Cortex of kidney (tissue), 1 donor: ENCODE data around the gene DPH2.

ENCODE experiments used
- DNase-seq: peaks from one replicate; lab custom pipeline; 2025; lab: John Stamatoyannopoulos, UW

DPH2 gene

GRCh38 chr1:43945674-43946235 is 24.1 kb upstream of the DPH2 start:
- no peak for DNase-seq

- peak; percentile 93 for DNase-seq
Observed at GRCh38 chr1:43946236-43947060, 23.4 kb upstream of the DPH2 start, which contains the start of gene IPO13. Gene IPO13 (plus strand): TSS chr1:43946950. CDS start chr1:43947601, 651 bp downstream.

DNA sequence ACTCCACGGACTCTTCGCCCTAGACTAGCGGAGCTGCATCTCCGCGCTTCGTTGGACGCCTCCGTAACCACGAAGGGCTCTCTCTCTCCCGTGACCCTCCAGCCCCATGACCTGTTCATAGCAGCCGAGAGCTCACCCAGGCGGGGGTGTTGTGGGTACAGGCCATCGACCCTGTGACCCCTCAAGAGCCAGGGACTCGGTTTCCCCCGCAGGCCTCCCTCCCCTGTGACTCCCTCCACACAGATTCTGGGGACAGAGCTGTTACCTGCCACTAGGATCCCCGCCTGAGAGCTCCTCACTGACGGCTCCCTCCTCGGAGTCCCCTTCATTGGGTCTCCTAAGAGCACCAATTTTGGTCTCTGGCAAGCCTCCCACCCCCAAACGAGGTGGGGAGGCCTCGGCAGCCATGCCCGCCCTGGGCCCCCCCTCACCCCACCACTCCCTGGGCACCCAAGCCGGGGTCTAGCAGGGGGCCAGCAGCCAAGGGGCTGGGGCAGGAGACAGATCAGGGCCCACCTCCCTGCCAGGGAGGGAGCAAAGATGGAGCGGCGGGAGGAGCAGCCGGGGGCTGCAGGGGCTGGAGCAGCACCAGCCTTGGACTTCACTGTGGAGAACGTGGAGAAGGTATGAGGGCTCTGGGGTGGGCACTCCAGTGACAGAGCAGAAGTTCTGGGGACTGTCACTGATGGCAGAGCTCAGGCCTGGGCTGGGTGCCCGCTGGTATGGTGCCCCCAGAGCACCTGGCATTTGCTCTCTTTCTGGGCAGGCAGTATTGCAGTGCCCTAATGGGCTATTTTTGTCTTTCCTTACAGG is 22.5 kb upstream of the DPH2 start:
- DNase-seq, result no peak

DNA sequence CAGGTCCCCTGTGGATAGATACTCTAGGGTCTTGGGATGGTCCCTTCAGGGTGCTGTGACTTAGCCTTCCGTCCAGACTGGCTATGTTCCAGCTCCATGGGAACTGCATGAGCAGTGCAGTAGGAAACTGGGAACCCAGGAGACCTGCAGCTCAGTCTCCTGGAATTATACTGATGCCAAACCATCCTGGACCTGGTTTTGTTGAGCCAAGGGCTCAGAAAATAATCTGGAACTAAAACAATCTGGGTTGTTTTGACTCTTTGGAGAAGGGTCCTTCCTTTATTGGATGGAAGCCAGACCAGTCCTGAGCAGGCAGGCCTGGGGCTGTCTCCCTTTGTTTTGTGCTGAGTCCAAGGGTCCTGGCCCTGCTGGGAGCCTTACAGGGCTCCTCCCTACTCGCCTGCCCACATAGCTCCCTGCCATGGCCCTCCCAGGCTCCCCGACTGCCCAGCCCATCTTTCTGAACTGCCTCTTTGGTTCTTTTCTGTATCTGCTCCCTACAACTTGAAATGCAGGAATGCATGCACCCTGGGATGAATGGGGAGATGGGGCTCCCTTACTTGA is 21.9 kb upstream of the DPH2 start:
- DNase-seq, result no peak

- no peak for DNase-seq
Observed at GRCh38 chr1:43949678-43950077, 20.1 kb upstream of the DPH2 start.

DNA sequence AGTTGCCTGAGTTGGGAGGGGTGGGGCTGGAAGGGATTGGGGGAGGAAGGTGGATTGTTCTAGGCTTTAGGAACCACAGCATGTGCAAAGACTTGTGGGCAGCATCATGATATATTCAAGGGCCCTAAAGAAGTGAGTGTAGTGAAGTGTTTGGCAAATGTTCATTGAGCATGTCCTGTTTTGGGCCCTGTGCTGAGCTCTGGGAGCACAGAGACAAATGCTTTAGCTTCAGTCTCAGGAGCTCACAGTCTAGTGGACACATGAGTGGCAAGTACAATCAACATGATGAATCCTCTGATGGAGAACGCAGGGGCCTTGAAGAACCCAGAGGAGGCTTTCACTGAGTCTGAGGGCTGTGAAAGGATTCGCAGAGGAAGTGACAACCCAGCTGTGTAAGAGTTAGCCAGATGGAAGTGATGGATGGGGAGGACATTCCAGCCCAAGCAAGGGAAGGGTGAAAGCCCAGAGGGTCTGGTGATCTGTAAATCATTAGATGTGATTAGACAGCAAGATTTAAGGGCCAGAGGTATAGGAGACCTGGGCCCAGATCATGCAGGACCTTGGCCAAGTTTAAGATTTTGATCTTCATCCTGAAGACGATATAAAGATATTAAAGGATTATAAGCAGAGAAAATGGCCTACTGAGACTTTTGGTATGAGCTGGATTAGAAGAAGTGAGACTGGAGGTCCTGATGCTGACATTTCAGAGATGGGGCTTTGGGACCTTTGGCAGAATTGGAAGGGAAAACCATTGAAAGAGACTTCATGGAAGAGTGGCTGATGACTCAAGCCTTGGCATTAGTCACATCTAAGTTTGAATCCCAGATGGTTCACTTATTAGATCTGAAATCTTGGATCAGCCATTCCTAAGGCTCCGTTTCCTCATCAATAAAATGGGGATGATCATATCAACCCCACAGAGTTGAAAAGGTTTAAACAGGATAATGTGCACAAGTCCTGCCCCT is 18.5 kb upstream of the DPH2 start:
- DNase-seq, result no peak

- no peak for DNase-seq
Observed at GRCh38 chr1:43952731-43953346, 17.0 kb upstream of the DPH2 start.

- no peak for DNase-seq
Observed at GRCh38 chr1:43953361-43953760, 16.4 kb upstream of the DPH2 start.

DNA sequence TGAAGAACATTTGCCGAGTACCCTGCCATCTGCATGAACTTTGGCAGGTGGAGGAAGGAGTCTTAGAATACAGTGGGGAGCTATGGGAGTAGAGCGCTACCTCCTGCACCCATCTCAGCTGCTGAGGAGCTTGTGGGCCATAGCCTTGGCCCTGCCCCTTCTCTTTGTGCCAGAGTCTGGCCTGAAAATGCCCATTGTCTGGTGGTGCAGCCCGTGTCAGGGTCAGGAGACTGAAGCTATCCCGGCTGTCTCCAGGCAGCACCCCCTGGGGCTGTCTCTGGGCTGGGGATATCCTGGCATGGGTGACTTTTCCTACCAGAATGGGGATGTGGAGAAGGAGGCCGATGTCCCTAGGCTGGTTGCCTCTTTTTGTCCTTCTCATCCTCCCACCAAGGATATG is 15.8 kb upstream of the DPH2 start:
- no peak for DNase-seq

- DNase-seq, result no peak
Observed at GRCh38 chr1:43956234-43956633, 13.6 kb upstream of the DPH2 start.

- DNase-seq, result no peak
Observed at GRCh38 chr1:43957407-43958040, 12.3 kb upstream of the DPH2 start.

DNA sequence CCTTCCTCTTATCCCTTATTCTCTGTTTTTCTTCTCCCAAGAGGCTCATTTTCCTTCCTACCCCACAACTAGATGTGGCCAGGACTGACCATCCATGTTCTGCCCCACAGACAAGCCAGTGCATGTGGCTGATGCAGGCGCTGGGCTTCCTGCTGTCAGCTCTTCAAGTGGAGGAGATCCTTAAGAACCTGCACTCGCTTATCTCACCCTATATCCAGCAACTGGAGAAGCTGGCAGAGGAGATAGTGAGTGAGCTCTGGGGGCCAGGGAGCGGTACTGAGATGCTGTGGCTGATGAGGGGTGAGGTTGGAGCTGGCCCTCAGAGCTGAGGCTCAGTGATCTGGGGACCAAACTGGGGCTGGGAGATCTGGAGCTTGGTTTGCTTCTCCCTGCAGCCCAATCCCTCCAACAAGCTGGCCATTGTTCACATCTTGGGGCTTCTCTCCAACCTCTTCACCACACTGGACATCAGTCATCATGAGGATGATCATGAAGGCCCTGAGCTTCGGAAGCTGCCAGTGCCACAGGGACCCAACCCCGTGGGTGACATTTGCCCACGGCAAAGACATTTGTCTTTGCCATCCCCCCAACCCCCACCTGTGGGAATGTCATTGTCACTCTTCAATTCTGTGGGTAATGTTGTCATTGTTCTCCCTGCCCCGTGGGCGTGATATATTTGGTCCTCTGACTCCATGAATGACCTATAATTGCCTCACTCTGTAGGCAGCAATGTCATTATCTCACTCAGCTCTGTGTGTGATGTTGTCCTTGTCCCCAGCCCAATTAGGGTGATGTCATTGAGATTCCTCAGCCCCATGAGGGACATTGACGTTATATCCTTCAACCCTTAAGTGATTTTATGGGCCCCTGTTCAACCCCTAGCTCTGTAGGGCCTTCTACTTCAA is 11.2 kb upstream of the DPH2 start:
- no peak for DNase-seq

- no peak for DNase-seq
Observed at GRCh38 chr1:43960798-43961197, 9.0 kb upstream of the DPH2 start.

GRCh38 chr1:43961692-43962091 is 8.1 kb upstream of the DPH2 start:
- no peak for DNase-seq

DNA sequence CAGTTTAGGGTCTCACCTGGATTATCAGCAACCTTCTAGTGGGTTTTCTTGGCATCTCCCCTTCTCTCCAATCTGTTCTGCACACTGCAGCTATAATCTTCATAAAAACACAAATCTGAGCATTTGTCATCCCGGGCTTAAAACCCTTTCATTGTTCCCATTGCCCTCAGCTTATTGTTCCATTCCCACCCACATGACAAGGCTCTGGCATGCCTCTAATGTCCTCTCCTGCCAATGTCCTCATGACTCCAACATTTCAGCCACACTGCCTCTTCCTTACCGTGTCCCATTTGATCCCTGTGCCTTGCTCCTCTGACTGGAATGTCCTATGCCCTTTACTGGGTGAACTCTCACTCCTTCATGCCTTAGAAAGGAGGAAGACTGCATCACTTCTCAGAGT is 7.5 kb upstream of the DPH2 start:
- no peak for DNase-seq

DNA sequence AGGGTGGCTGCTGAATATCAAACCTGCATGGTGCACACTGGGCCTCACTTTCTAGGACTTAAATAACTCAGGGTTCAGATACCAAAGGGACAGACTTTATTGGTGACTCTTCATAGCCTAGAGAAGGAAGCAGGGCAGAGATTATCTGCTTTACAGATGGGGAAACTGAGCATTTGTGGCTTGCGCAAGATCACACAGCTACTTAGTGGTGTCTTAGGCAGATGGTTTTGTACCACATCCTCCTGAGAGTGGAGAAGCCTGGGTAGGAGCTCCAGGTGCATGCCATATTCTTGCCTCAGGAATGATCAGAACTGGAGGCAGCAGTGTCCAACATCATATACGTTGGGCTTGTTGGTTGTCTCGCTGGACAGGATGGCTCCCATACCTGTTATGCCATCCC is 6.8 kb upstream of the DPH2 start:
- DNase-seq, result no peak

GRCh38 chr1:43963890-43964289 is 5.9 kb upstream of the DPH2 start:
- DNase-seq, result no peak

- no peak for DNase-seq
Observed at GRCh38 chr1:43965316-43965715, 4.5 kb upstream of the DPH2 start.

- DNase-seq, result no peak
Observed at GRCh38 chr1:43968348-43968948, 1.4 kb upstream of the DPH2 start.
